GM18517 (cell line): ENCODE measurements around the gene COL21A1.

Source experiments
- ATAC-seq: cut with Tn5 transposase; IDR thresholded peaks from one replicate; pipeline ENCODE4 v1.9.1; 2021; ENCODE audit warnings: mild to moderate bottlenecking, moderate library complexity; ENCODE audit not compliant: unreplicated experiment

The COL21A1 gene

GRCh38 chr6:56193846-56194245 lies 53.5 kb downstream of the COL21A1 start:
- ATAC-seq = no peak

GRCh38 chr6:56188429-56188828 lies 59.0 kb downstream of the COL21A1 start:
- ATAC-seq = no peak

GRCh38 chr6:56187686-56188085 lies 59.7 kb downstream of the COL21A1 start:
- ATAC-seq = no peak

GRCh38 chr6:56176741-56177140 lies 70.6 kb downstream of the COL21A1 start:
- no peak for ATAC-seq

GRCh38 chr6:56173228-56173627 lies 74.2 kb downstream of the COL21A1 start:
- ATAC-seq = no peak

- no peak for ATAC-seq
Measured at GRCh38 chr6:56172144-56172543, 75.2 kb downstream of the COL21A1 start.

- ATAC-seq = no peak
Measured at GRCh38 chr6:56169366-56169765, 78.0 kb downstream of the COL21A1 start.

GRCh38 chr6:56168596-56168995 lies 78.8 kb downstream of the COL21A1 start:
- ATAC-seq = no peak

GRCh38 chr6:56162081-56162480 lies 85.3 kb downstream of the COL21A1 start:
- ATAC-seq = no peak

- ATAC-seq = no peak
Measured at GRCh38 chr6:56160489-56160888, 86.9 kb downstream of the COL21A1 start.

GRCh38 chr6:56158571-56158970 lies 88.8 kb downstream of the COL21A1 start:
- ATAC-seq = no peak

GRCh38 chr6:56156643-56157042 lies 90.7 kb downstream of the COL21A1 start:
- ATAC-seq = no peak

GRCh38 chr6:56155634-56156141 lies 91.7 kb downstream of the COL21A1 start:
- ATAC-seq = no peak

- ATAC-seq = no peak
Measured at GRCh38 chr6:56154076-56154475, 93.3 kb downstream of the COL21A1 start.

- no peak for ATAC-seq
Measured at GRCh38 chr6:56152611-56153010, 94.8 kb downstream of the COL21A1 start.

GRCh38 chr6:56151609-56152224 lies 95.7 kb downstream of the COL21A1 start:
- no peak for ATAC-seq

GRCh38 chr6:56148488-56149186 lies 98.7 kb downstream of the COL21A1 start:
- no peak for ATAC-seq

GRCh38 chr6:56147766-56148165 lies 99.6 kb downstream of the COL21A1 start:
- no peak for ATAC-seq

- ATAC-seq = no peak
Measured at GRCh38 chr6:56146086-56146485, 101.3 kb downstream of the COL21A1 start.

- ATAC-seq = no peak
Measured at GRCh38 chr6:56145616-56146015, 101.8 kb downstream of the COL21A1 start.

- no peak for ATAC-seq
Measured at GRCh38 chr6:56144538-56145324, 102.6 kb downstream of the COL21A1 start.

GRCh38 chr6:56143796-56144195 lies 103.6 kb downstream of the COL21A1 start:
- no peak for ATAC-seq
